22Rv1 (cell line): ENCODE results near the gene ELAVL4.

Experiments used
- H3K27ac ChIP-seq: fragments of 450-650 bp; 2 replicates; pipeline ENCODE4 v1.5.1; 2017
- CTCF ChIP-seq: fragments of 450-650 bp; IDR thresholded peaks from 2 replicates; pipeline ENCODE4 v1.5.1; 2017; ENCODE audit warnings: mild to moderate bottlenecking
- ZFX ChIP-seq: fragments of 450-650 bp; IDR thresholded peaks from 2 replicates; pipeline ENCODE4 v1.6.1; 2017; ENCODE audit warnings: antibody characterized with exemption, borderline replicate concordance

ELAVL4 gene

DNA sequence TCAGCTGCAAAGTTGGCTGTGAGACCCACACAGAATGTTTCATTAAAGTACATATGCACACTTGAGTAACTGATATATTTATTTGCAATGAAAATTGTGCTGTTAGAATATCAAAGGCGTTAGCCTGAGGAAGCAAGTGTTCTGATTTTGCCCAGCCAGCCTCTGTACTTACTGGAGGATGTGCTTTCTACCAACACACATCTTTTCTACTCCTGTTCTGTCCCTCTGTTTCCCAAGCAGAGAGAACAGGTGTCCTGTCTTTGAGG is 31.4 kb downstream of the ELAVL4 start:
- TF ChIP-seq ZFX (no peak), CTCF (no peak)

GRCh38 chr1:50147191-50147850 is 38.6 kb downstream of the ELAVL4 start:
- no peak overlapping the region for H3K27ac ChIP-seq
- TF ChIP-seq ZFX (no peak), CTCF (no peak)

More for the DNA sequence above, 31.4 kb downstream of the ELAVL4 start:
- H3K27ac ChIP-seq, result no peak overlapping the region

DNA sequence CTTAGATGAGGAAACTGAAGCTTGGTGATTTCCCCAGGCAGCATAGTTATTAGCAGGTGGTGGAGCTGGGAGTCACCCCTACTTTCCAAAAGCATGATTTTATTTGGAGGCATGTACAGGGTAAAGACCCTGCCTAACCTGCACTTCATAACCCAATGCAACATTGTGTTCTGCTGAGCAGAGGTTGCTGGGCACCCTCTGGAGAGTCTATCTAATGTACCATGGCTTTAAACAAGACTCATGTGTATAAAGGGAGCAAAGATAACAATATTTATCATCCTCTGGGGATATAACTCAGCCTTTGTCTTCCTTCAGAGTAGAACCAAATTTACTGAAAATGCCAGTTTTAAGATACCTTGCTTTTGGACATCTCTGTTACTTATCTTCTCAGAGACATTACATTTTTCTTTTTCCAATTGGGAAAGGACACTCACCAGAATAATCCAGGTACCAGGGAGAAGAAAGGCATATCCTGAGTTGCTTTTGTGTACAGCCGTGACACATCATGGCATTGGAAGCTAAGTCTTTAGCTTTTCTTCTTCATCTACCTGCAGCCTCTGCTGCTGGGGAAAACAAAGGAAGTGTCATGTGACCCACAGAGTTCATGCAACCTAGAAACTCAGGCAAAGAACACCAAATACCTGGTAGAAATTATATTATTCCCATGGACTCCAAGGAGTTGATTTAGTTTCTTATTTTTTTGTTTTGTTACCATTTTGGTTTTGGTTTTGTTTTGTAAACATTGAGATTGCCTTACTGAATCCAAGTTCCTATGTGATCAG is 39.6 kb downstream of the ELAVL4 start:
- no peak for TF ChIP-seq ZFX
- TF ChIP-seq CTCF, result no peak

GRCh38 chr1:50152236-50152635 is 43.5 kb downstream of the ELAVL4 start:
- H3K27ac ChIP-seq, result no peak overlapping the region
- TF ChIP-seq ZFX (no peak), CTCF (no peak)

More for the DNA sequence above, 39.6 kb downstream of the ELAVL4 start:
- H3K27ac ChIP-seq, result no peak overlapping the region

- TF ChIP-seq ZFX (no peak), CTCF (no peak)
- no peak overlapping the region for H3K27ac ChIP-seq
Observed at GRCh38 chr1:50155541-50155940, 46.8 kb downstream of the ELAVL4 start.

DNA sequence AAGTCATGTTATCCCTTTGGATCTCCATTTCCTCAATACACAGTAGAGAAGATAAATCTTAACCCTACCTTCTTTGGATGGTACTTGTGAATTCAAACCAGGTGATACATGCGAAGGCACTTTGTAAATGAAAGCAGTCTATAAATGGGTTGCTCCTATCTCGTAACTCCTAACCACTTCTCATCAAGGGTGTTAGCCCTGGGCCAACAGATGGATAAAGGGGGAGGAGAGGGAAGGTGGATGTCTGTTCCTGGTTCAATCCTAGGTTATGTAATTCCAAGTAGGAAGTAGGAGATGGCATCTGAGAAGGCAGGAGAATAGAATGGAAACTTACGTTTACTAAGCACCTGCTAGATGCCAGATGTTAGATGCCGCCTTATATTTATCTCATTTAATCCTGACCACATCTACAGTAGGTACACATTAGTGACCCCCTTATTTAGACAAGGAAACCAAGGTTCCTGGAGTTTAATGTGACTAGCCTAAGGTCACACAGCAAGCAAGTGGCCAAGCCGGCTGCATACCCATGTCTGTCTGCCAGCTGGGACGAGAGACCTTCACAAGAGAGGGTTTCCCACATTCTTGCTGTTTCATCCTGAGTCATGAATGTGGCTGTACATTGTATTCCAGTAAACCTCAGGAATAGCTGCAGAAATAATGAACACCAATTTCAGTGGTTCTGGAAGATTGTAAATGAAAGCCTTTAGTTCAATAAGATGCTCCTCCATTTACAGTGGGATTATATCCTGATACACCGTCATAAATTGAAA is 47.7 kb downstream of the ELAVL4 start:
- TF ChIP-seq ZFX, result no peak
- TF ChIP-seq CTCF, result no peak
- H3K27ac ChIP-seq, result no peak overlapping the region
